M059J (cell line): ENCODE results near the gene INO80C. TPM values are rescaled to one million over a fixed set of nuclear protein-coding genes. Genes with fewer than 3 reads are reported as not detected.
"Not testable (repeated sequence)": the region's sequence is repeated elsewhere in the genome, so short reads cannot be mapped to it uniquely, and the experiment has no call there.

Experiments used
- DNase-seq: peaks from one replicate; pipeline ENCODE4 v3.0.0-alpha.2; 2012; ENCODE audit warnings: low read depth
- total RNA-seq: library from RNA; depleted of rRNA; stranded (reverse); fragments of >200 nt; shearing (Covaris generic); gene quantifications from 2 replicates; pipeline ENCODE4 v1.2.3, GENCODE V29; 2014

The INO80C gene
- total RNA-seq, 1 experiment from 2014 or later, result 6.5 TPM

DNA sequence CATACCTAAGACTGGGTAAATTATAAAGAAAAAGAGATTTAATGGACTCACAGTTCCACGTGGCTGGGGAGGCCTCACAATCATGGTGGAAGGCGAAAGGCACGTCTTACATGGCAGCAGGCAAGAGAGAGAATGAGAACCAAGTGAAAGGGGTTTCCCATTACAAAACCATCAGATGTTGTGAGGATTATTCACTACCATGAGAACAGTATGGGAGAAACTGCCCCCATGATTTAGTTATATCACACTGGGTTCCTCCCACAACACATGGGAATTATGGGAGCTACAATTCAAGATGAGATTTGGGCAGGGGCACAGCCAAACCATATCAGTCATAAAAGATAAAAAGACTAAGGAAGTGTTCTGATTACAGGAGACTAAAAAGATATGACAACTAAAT, 8.5 kb downstream of the INO80C start:
- DNase-seq, result not testable (repeated sequence)

GRCh38 chr18:35488396-35488795, 9.4 kb downstream of the INO80C start:
- not testable (repeated sequence) for DNase-seq

- DNase-seq, result not testable (repeated sequence)
Measured at GRCh38 chr18:35487525-35487924, 10.2 kb downstream of the INO80C start.

GRCh38 chr18:35485852-35486251, 11.9 kb downstream of the INO80C start:
- DNase-seq, result no peak

GRCh38 chr18:35484034-35484433, 13.7 kb downstream of the INO80C start:
- no peak for DNase-seq

DNA sequence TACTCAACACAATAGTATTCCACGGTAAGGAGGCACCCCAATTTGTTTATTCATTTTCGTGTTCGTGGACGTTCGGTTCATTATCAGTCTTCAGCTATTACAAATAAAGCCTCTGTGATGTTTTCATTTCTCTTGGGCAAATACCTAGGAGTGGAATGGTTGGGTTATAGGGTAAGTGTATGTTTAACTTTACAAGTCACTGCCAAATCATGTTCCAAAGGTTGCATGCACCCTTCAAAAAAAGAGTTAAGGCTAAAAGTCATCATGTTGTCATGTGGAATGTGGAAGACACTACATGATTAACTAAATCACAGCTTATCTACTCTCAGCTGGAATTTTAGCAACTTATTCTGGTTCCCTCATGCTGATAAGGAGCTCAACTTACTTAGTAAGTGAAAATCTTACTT, 15.8 kb downstream of the INO80C start:
- no peak for DNase-seq

- peak; percentile 50 for DNase-seq
Measured at GRCh38 chr18:35479911-35480586, 17.7 kb downstream of the INO80C start.

- peak; percentile 91 for DNase-seq
Measured at GRCh38 chr18:35478520-35479435, 19.0 kb downstream of the INO80C start.

DNA sequence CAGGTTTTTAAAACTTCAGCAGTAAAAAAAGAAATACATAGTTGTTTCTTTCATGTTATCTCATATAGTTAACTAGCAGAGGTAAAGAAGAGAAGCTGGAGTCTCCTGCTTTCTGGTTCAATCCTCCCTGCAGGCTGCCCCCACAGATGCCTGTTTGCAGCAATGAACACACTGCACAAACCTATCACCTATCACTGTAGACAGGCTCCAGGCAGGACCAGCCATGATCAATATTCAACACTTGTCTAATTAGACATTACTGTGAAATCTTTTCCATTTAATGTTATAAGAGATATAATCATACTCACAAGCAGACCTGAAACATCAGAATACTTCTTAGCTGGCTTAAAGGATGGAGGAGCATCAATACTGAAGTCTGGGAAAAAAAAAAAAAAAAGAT, 19.8 kb downstream of the INO80C start:
- no peak for DNase-seq

- no peak for DNase-seq
Measured at GRCh38 chr18:35477497-35477896, 20.3 kb downstream of the INO80C start.

DNA sequence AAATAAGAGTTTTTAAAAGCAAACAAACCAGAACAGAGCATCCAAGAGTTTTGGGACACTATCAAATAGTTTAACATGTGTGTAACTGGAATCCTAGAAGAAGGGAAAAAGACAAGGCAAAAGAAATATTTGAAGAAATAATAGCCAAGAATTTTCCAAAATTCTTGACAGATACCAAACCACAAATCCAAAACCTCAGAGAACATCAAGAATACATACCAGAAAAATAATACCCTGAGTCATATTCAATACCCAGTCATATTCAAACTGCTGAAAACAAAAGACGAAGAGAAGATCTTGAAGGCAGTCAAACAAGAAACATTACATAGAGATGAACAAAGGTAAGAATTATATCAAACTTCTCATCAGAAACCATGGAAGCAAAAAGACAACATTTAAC, 22.9 kb downstream of the INO80C start:
- DNase-seq, result no peak

GRCh38 chr18:35473562-35473961, 24.2 kb downstream of the INO80C start:
- no peak for DNase-seq

DNA sequence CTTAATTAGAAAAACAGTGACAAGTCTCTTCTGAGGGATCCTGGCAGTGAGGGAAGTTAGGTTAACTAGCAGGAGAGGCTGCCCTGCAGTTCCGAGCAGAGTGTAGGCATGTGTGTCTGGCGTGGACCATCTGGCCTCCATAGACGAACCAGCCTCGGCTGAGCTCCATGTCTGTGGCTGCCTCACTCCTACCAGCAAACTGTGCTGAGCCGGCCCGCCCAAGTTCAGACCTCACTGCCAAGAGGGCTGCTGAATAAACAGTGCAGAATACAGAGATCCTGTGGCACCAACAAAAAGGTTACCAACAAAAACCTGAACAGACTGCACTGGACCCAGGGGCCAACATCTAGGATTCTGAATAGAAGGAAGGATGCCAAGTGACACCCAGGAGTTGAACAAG, 27.3 kb downstream of the INO80C start:
- no peak for DNase-seq

DNA sequence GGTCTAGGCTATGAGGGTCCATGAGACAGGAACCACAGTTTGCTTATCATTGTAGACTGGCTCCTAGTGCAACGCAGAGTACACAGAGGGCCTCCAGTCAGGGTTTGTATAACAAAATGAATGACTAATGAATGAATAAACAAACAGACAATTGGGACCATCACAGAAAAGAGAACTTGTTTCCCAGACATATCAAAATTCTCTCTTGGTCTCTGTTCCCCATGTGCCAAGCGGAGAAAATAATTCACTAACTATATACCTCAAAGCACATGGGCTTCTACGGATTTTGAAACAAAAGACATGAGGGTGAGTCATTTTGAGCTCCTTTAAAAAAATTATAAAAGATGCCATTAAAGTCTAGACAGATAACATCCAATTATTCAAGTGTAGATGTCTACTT, 28.0 kb downstream of the INO80C start:
- peak; percentile 11 for DNase-seq

DNA sequence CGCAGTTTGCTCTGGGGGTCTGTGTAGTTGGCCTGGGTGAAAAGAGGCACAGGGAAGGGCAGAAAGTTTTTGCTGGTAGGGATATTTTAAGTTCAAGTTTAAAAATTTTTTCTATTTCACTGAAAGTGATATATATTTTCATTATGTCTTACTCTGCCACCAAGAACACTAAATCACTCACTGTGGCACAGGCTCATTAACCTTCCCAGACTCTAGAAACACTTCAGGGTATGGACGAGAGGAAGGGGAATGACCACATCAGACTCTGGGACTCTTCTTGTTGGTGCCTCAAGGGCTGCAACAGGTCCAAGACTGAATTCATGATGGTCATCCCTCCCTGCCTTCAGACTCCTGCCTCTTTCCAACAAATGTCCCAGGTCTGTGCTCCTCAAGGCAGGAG, 29.0 kb downstream of the INO80C start:
- DNase-seq, result no peak

DNA sequence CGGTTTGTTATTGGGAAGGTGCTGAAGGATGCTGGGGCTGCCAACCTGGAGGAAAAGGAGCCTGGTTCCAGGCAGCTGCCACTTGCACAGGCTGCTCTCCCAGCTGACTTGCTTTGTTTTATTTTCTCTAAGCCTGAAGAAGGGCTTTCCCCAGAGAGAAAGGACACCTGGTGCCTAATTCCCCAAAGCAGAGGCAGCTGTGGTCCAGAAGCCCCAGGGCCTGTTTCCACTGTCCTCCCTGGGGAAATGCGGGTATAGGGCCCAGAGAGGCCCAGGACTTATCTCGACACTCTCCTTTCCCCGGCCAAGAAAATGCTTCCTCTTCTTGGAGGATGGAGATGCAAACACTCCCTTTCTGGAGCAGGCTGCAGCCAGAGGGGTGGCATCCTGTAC, 30.1 kb downstream of the INO80C start:
- DNase-seq, result no peak

- no peak for DNase-seq
Measured at GRCh38 chr18:35466815-35467623, 30.7 kb downstream of the INO80C start.

DNA sequence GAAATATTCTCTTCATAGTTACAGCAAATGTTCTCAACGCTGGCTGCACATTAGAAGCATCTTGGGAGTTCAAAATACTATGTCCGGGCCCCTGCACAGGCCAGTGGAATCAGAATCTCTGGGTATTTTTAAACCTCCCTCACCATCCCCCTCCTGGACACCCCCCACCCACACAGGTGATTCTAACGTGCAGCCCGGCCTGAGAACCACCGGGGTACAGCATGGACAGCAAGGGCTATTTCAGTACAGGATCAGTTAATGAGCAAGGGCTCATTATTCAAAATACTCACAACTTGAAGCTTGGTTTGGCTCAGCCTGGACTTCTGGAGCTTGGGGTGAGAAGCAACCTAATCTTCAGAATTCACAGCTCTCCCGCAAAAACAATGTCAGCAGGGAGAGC, 31.4 kb downstream of the INO80C start:
- DNase-seq, result no peak

DNA sequence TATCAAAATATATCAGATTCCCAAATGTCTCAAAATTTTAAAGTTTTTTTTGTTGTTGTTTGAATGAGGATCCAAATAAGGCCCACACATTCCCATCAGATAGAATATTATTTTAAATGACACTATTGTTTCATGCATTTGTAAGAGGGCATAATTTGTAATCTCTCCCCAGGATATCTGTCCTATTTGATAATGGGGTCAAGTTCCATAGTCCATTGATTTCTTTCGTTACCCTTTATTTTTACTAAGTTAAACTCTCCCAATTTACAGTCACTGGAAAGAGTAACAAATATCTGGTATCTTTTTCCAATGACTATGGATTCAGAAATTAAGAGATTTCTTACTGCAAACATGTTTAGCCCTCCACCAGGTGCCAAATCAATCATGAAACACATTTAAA, 32.4 kb downstream of the INO80C start:
- DNase-seq, result no peak

- no peak for DNase-seq
Measured at GRCh38 chr18:35464831-35465279, 32.9 kb downstream of the INO80C start.

DNA sequence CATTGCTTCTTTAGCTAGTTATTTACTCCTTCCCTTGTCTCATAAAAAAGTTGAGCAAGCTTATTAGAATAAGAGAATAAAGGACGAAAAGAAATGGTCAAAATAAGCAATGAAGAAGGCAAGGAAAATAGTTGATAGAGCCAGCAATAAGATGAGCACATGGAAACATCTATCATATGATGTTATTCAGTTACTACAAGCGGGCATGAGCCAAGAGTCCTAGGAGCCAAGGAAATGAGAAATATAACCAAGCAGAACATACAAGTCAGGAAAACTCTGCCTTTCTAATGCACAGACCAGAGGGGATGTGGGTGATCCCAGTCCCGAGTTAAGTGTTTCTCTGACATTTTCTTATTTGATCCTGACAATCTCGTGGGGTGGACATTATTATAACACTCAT, 33.9 kb downstream of the INO80C start:
- no peak for DNase-seq

DNA sequence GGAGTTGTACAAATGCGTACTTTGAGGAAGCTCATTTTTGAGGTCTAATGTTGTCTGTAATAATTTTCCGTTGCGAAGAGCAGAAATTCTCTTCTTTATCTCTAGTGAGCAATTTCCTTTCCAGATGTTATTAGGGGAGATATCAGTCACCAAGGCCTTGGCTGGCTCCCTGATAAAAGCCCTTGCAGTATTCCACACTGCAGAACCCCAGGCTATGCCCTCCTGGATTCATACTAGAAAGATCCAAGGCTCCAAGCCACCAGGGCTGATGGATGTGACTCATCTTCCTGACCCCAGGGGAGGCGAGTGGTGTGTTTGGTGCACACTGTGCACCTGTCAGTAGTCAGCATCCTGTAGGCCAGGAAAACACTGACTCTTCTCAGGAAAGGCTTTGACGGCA, 34.7 kb downstream of the INO80C start:
- peak; percentile 79 for DNase-seq
